ENCODE measurements around the gene ARL15.

DNA sequence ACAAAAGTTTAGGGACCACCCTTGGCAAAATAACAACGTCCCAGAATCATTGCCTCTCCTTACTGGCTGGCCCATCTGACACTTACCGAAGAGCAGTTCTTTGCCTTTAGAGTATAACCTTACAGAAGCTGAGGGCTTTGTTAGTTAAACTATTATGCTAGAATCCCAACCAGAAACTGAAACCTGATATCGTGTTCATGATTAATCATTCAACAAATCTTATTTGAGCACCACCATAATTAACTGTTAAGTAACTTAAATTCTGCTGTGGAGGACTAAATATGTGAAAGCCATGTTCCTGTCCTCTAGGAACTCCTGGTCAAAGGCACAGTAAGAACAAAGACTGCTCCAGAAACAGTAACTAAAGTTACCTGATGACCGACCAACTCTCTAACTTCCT lies 104.9 kb downstream of the ARL15 start:
- TF ChIP-seq, protein P1, sequence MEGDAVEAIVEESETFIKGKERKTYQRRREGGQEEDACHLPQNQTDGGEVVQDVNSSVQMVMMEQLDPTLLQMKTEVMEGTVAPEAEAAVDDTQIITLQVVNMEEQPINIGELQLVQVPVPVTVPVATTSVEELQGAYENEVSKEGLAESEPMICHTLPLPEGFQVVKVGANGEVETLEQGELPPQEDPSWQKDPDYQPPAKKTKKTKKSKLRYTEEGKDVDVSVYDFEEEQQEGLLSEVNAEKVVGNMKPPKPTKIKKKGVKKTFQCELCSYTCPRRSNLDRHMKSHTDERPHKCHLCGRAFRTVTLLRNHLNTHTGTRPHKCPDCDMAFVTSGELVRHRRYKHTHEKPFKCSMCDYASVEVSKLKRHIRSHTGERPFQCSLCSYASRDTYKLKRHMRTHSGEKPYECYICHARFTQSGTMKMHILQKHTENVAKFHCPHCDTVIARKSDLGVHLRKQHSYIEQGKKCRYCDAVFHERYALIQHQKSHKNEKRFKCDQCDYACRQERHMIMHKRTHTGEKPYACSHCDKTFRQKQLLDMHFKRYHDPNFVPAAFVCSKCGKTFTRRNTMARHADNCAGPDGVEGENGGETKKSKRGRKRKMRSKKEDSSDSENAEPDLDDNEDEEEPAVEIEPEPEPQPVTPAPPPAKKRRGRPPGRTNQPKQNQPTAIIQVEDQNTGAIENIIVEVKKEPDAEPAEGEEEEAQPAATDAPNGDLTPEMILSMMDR (IDR thresholded peaks at IDR 0.05) = no peak
- no peak for TF ChIP-seq POLR2A (IDR thresholded peaks at IDR 0.05)
